ENCODE data around the gene SIPA1L3.
"Not testable (repeated sequence)": the region's sequence is repeated elsewhere in the genome, so short reads cannot be mapped to it uniquely, and the experiment has no call there.

Gene SIPA1L3

GRCh38 chr19:38223119-38223523, 316.1 kb downstream of the SIPA1L3 start:
- DNase-seq, result no peak

GRCh38 chr19:38223617-38224013, 316.6 kb downstream of the SIPA1L3 start:
- no peak for DNase-seq

- peak; percentile 90 for DNase-seq
Measured at GRCh38 chr19:38224014-38224862, 317.2 kb downstream of the SIPA1L3 start, which contains the start of gene DPF1. Gene DPF1, minus strand, starts transcription at chr19:38224222. Its CDS starts 80 bp downstream, at chr19:38224142.

- not testable (repeated sequence) for DNase-seq
Measured at GRCh38 chr19:38224863-38225218, 317.8 kb downstream of the SIPA1L3 start.

GRCh38 chr19:38227287-38228004, 320.4 kb downstream of the SIPA1L3 start:
- DNase-seq, result no peak

GRCh38 chr19:38228005-38228377, 321.0 kb downstream of the SIPA1L3 start:
- DNase-seq, result peak; percentile 77

GRCh38 chr19:38228491-38229439, 321.8 kb downstream of the SIPA1L3 start:
- peak; percentile 81 for DNase-seq

- DNase-seq, result peak; percentile 98
Measured at GRCh38 chr19:38229585-38230073, 322.6 kb downstream of the SIPA1L3 start.

GRCh38 chr19:38230506-38231133, 323.6 kb downstream of the SIPA1L3 start:
- not testable (repeated sequence) for DNase-seq

GRCh38 chr19:38231918-38232317, 324.9 kb downstream of the SIPA1L3 start:
- no peak for DNase-seq

- DNase-seq, result peak; percentile 89
Measured at GRCh38 chr19:38233740-38234251, 326.8 kb downstream of the SIPA1L3 start.

GRCh38 chr19:38234615-38235014, 327.6 kb downstream of the SIPA1L3 start:
- DNase-seq, result no peak

- no peak for DNase-seq
Measured at GRCh38 chr19:38239816-38240215, 332.8 kb downstream of the SIPA1L3 start.

GRCh38 chr19:38243279-38243673, 336.3 kb downstream of the SIPA1L3 start:
- DNase-seq, result no peak

GRCh38 chr19:38245826-38246498, 339.0 kb downstream of the SIPA1L3 start:
- no peak for DNase-seq

GRCh38 chr19:38247126-38247525, 340.1 kb downstream of the SIPA1L3 start:
- DNase-seq, result no peak

- peak; percentile 57 for DNase-seq
Measured at GRCh38 chr19:38247734-38248268, 340.8 kb downstream of the SIPA1L3 start.

GRCh38 chr19:38248421-38248820, 341.4 kb downstream of the SIPA1L3 start:
- no peak for DNase-seq

GRCh38 chr19:38250428-38250820, 343.4 kb downstream of the SIPA1L3 start:
- DNase-seq, result no peak

GRCh38 chr19:38250821-38251563, 344.0 kb downstream of the SIPA1L3 start:
- DNase-seq, result peak; percentile 71
